ENCODE data around the gene KRT4. TPM values are rescaled to one million over a fixed set of nuclear protein-coding genes. Genes with fewer than 3 reads are reported as not detected.
"Not testable (repeated sequence)": the region's sequence is repeated elsewhere in the genome, so short reads cannot be mapped to it uniquely, and the experiment has no call there.

The KRT4 gene
- not detected in 2 replicates for total RNA-seq (2014; rRNA removed; shearing (Covaris generic))

- peaks cover 93% of the 10 kb centered on the region for H3K27me3 ChIP-seq (replicated peaks)
- peak in 1 of 2 experiments; percentile 81 for DNase-seq (ENCODE audit: low read depth in 1 of 2, low spot score in 2 of 2)
Observed at GRCh38 chr12:52813885-52814709, at the start of gene KRT4. KRT4 (minus strand) TSS chr12:52814116; CDS start chr12:52814058, 58 bp downstream.

GRCh38 chr12:52862023-52862422 lies 48.1 kb upstream of the KRT4 start:
- Histone ChIP-seq H3K4me3 (no peak overlapping the region), H3K4me1 (replicated peaks) (no peaks in the 10 kb centered on the region), H3K36me3 (no peaks in the 10 kb centered on the region), H3K27me3 (replicated peaks) (no peaks in the 10 kb centered on the region), H3K9me3 (replicated peaks) (no peaks in the 10 kb centered on the region), H3K27ac (no peak overlapping the region)
- no peak for DNase-seq (ENCODE audit: low read depth in 1 of 2, low spot score in 2 of 2)

More at GRCh38 chr12:52813885-52814709, at the start of gene KRT4:
- Histone ChIP-seq H3K36me3 (no peaks in the 10 kb centered on the region), H3K27ac (no peak within 1 kb of the TSS), H3K4me3 (no peak within 1 kb of the TSS), H3K4me1 (replicated peaks) (0 out of 2 replicates have a peak, but pooled peaks cover 3% of the 10 kb centered on the region), H3K9me3 (replicated peaks) (peaks cover 19% of the 10 kb centered on the region)

GRCh38 chr12:52861511-52861910 lies 47.6 kb upstream of the KRT4 start:
- Histone ChIP-seq H3K4me1 (replicated peaks) (no peaks in the 10 kb centered on the region), H3K27me3 (replicated peaks) (no peaks in the 10 kb centered on the region), H3K4me3 (no peak overlapping the region), H3K36me3 (no peaks in the 10 kb centered on the region), H3K27ac (no peak overlapping the region), H3K9me3 (replicated peaks) (no peaks in the 10 kb centered on the region)
- no peak for DNase-seq (ENCODE audit: low read depth in 1 of 2, low spot score in 2 of 2)

GRCh38 chr12:52860102-52860823 lies 46.3 kb upstream of the KRT4 start:
- H3K36me3 ChIP-seq = no peaks in the 10 kb centered on the region
- H3K9me3 ChIP-seq (replicated peaks) = no peaks in the 10 kb centered on the region
- no peak overlapping the region for H3K27ac ChIP-seq
- no peak for DNase-seq (ENCODE audit: low read depth in 1 of 2, low spot score in 2 of 2)
- H3K27me3 ChIP-seq (replicated peaks) = no peaks in the 10 kb centered on the region
- H3K4me3 ChIP-seq = no peak overlapping the region
- no peaks in the 10 kb centered on the region for H3K4me1 ChIP-seq (replicated peaks)

- H3K9me3 ChIP-seq (replicated peaks) = no peaks in the 10 kb centered on the region
- H3K27me3 ChIP-seq (replicated peaks) = no peaks in the 10 kb centered on the region; the same call in 1 of the 2 replicates
- H3K4me3 ChIP-seq = no peak overlapping the region
- no peaks in the 10 kb centered on the region for H3K4me1 ChIP-seq (replicated peaks)
- H3K27ac ChIP-seq = no peak overlapping the region
- no peak for DNase-seq (ENCODE audit: low read depth in 1 of 2, low spot score in 2 of 2)
- no peaks in the 10 kb centered on the region for H3K36me3 ChIP-seq
Observed at GRCh38 chr12:52857500-52857899, 43.6 kb upstream of the KRT4 start.

GRCh38 chr12:52856787-52857186 lies 42.9 kb upstream of the KRT4 start:
- H3K4me3 ChIP-seq = no peak overlapping the region
- no peak for DNase-seq (ENCODE audit: low read depth in 1 of 2, low spot score in 2 of 2)
- H3K27ac ChIP-seq = no peak overlapping the region
- H3K27me3 ChIP-seq (replicated peaks) = peaks cover under 1% of the 10 kb centered on the region; the same call in 1 of the 2 replicates
- H3K36me3 ChIP-seq = no peaks in the 10 kb centered on the region
- no peaks in the 10 kb centered on the region for H3K9me3 ChIP-seq (replicated peaks)
- no peaks in the 10 kb centered on the region for H3K4me1 ChIP-seq (replicated peaks)

- H3K27me3 ChIP-seq (replicated peaks); H3K4me1 ChIP-seq (replicated peaks): not testable (repeated sequence)
Observed at GRCh38 chr12:52856077-52856476, 42.2 kb upstream of the KRT4 start.

GRCh38 chr12:52851787-52852186 lies 37.9 kb upstream of the KRT4 start:
- peaks cover 7% of the 10 kb centered on the region; the same call in 1 of the 2 replicates for H3K27me3 ChIP-seq (replicated peaks)
- no peak overlapping the region for H3K27ac ChIP-seq
- H3K36me3 ChIP-seq = no peaks in the 10 kb centered on the region
- DNase-seq (ENCODE audit: low read depth in 1 of 2, low spot score in 2 of 2) = no peak
- peaks cover 8% of the 10 kb centered on the region for H3K4me1 ChIP-seq (replicated peaks)
- H3K4me3 ChIP-seq = no peak overlapping the region
- no peaks in the 10 kb centered on the region for H3K9me3 ChIP-seq (replicated peaks)

More at GRCh38 chr12:52856077-52856476, 42.2 kb upstream of the KRT4 start:
- H3K27ac ChIP-seq; H3K36me3 ChIP-seq; H3K4me3 ChIP-seq; H3K9me3 ChIP-seq (replicated peaks); DNase-seq (ENCODE audit: low read depth in 1 of 2, low spot score in 2 of 2): not testable (repeated sequence)

- H3K4me1 ChIP-seq (replicated peaks) = peaks cover 8% of the 10 kb centered on the region
Observed at GRCh38 chr12:52850681-52851080, 36.8 kb upstream of the KRT4 start.

GRCh38 chr12:52849511-52849910 lies 35.6 kb upstream of the KRT4 start:
- no peak overlapping the region for H3K27ac ChIP-seq
- peaks cover 8% of the 10 kb centered on the region for H3K4me1 ChIP-seq (replicated peaks)
- H3K4me3 ChIP-seq = no peak overlapping the region
- no peaks in the 10 kb centered on the region for H3K36me3 ChIP-seq
- H3K9me3 ChIP-seq (replicated peaks) = no peaks in the 10 kb centered on the region
- DNase-seq (ENCODE audit: low read depth in 1 of 2, low spot score in 2 of 2) = no peak
- H3K27me3 ChIP-seq (replicated peaks) = peaks cover 7% of the 10 kb centered on the region; the same call in 1 of the 2 replicates

More at GRCh38 chr12:52850681-52851080, 36.8 kb upstream of the KRT4 start:
- no peak overlapping the region for H3K27ac ChIP-seq
- no peak for DNase-seq (ENCODE audit: low read depth in 1 of 2, low spot score in 2 of 2)
- H3K27me3 ChIP-seq (replicated peaks) = peaks cover 7% of the 10 kb centered on the region; the same call in 1 of the 2 replicates
- no peak overlapping the region for H3K4me3 ChIP-seq
- no peaks in the 10 kb centered on the region for H3K9me3 ChIP-seq (replicated peaks)
- H3K36me3 ChIP-seq = no peaks in the 10 kb centered on the region

GRCh38 chr12:52848661-52849255 lies 34.8 kb upstream of the KRT4 start, which contains the start of gene KRT78:
KRT78 (minus strand) TSS chr12:52848994; CDS start chr12:52848930, 64 bp downstream.
- no peaks in the 10 kb centered on the region for H3K9me3 ChIP-seq (replicated peaks)
- DNase-seq (ENCODE audit: low read depth in 1 of 2, low spot score in 2 of 2) = no peak
- H3K27me3 ChIP-seq (replicated peaks) = peaks cover 7% of the 10 kb centered on the region; the same call in 1 of the 2 replicates
- peaks cover 8% of the 10 kb centered on the region for H3K4me1 ChIP-seq (replicated peaks)
- no peak within 1 kb of the TSS for H3K4me3 ChIP-seq
- no peaks in the 10 kb centered on the region for H3K36me3 ChIP-seq
- H3K27ac ChIP-seq = no peak within 1 kb of the TSS

- no peak for DNase-seq (ENCODE audit: low read depth in 1 of 2, low spot score in 2 of 2)
- peaks cover 7% of the 10 kb centered on the region; the same call in 1 of the 2 replicates for H3K27me3 ChIP-seq (replicated peaks)
Observed at GRCh38 chr12:52847335-52848102, 33.6 kb upstream of the KRT4 start.

More at GRCh38 chr12:52847335-52848102, 33.6 kb upstream of the KRT4 start:
- peaks cover 8% of the 10 kb centered on the region for H3K4me1 ChIP-seq (replicated peaks)
- no peaks in the 10 kb centered on the region for H3K9me3 ChIP-seq (replicated peaks)
- H3K27ac ChIP-seq = no peak overlapping the region
- H3K4me3 ChIP-seq = no peak overlapping the region
- H3K36me3 ChIP-seq = no peaks in the 10 kb centered on the region
